Hepatic stellate cell (primary cell): ENCODE measurements around the gene FTSJ1.
A peak's percentile ranks its signal among the peaks of the same experiment; 100 is the strongest.

Experiments
- DNase-seq: peaks from one replicate; pipeline ENCODE4 v3.0.0; 2011; ENCODE audit warnings: low spot score

FTSJ1 gene

DNA sequence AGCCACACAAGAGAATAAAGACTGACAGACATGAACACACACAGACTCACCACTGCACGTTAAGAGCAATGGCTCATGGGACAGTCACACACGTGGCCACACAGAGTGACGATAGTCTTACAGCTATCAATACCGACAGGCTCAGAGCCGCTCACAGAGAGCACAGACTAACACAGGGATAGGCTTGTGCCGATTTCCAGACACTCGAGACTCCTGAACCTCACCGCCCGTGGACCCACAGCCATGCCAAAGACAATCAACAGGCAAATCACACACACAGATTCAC lies 5.2 kb upstream of the FTSJ1 start:
- no peak for DNase-seq

DNA sequence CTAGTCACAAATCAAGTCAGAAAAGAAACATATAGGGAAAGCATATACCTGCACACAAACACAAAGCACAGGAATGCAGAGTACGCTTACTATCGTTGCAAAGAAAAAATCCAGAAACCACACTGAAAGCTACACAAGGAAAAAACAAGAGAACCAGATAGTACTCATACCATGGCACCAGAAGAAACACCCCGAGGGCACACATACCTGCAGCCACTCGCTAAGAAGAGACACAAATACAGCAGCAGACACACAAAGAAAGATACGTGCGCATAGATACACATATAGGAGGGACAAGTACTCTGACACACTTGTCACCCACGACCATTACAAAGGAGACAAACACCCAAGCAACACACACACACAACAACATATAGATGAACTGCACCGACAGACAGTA lies 4.5 kb upstream of the FTSJ1 start:
- DNase-seq, result no peak

GRCh38 chrX:48472225-48472624 lies 3.8 kb upstream of the FTSJ1 start:
- DNase-seq, result no peak

GRCh38 chrX:48472851-48473703 lies 2.9 kb upstream of the FTSJ1 start:
- no peak for DNase-seq

DNA sequence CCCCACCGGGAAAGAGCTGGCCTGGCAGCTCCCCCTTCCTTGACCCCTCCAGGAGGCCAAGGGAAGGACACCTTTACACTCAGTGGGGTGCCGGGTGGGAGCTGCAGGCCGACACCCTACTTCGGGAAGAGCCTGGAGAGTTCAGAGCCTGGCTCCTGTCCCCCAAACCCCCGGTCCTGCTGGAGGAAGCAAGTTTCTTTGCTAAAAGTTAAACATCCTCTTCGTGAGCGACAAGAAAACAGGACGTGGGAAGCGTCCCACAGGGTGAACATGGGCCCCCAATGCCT lies 2.4 kb upstream of the FTSJ1 start:
- no peak for DNase-seq

GRCh38 chrX:48474127-48474526 lies 1.9 kb upstream of the FTSJ1 start:
- peak; percentile 47 for DNase-seq

GRCh38 chrX:48474581-48474980 lies 1.4 kb upstream of the FTSJ1 start:
- no peak for DNase-seq

- DNase-seq, result no peak
Observed at GRCh38 chrX:48475296-48475695, 703 bp upstream of the FTSJ1 start.

DNA sequence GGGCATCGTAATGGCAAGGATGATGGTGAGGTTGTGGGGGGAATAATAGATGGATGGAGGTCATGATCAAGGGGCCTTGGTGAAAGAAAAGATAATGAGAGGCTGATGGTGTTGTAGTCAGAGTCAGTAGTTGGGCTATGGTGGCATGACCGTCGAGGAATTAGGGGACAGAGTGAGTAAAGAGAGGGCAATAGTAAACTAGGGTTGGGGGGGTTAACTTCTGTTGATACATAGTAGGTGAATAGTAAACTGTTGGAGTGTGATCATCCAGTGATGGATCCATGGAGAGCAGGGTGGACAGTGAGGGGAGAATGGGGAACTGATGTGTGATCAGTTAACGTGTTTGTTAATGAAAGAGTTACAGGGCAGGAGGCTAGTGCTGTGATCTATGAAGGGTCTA lies 920 bp downstream of the FTSJ1 start:
- no peak for DNase-seq

DNA sequence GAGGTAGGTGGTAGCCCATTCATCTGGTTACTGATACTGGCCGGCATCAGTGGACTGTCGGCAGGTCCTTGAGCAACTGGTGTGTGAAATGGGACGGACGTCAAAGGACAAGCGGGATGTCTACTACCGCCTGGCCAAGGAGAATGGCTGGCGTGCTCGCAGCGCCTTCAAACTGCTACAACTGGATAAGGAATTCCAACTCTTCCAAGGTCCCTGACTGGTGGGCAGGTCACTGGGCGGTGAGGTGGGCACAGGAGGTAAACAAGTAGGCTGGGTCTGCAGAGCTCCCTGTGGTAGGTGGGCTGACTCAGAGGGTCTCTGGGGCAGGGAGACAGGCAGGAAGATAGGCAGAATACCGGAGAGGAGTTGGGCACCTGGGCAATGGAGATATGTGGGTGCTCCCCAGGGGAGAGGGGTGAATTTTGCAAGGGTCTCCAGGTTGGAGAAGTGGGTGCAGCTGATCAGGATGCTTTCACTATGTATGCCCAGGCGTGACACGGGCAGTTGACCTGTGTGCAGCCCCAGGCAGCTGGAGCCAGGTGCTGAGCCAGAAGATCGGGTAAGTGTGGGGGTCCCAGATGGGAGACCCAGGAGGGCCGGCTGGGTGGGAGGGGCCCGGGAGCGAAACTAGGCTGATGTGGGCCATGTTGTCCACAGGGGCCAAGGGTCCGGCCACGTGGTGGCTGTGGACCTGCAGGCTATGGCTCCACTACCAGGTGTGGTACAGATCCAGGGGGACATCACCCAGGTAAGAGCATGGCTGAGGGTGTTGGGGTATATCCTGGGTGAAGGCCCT lies 2.2 kb downstream of the FTSJ1 start:
- no peak for DNase-seq

DNA sequence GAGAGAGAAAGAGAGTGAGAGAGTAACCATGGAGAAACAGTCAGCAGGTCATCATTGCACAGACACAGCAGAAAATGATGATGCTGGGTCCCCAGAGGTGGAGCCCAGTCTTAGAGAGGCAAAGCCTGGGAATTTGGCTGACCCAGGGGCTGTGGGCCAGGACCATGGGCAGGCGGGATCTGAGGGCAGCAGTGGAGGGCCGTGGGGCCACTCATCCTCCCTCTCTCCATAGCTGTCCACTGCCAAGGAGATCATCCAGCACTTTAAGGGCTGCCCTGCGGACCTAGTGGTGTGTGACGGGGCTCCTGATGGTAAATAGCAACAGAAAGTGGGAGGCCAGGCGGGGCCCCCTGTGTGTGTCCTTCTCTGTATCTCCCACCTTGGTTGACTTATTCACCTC lies 2.8 kb downstream of the FTSJ1 start:
- no peak for DNase-seq

GRCh38 chrX:48480142-48480541 lies 4.1 kb downstream of the FTSJ1 start:
- no peak for DNase-seq

GRCh38 chrX:48480583-48480982 lies 4.6 kb downstream of the FTSJ1 start:
- DNase-seq, result no peak

- no peak for DNase-seq
Observed at GRCh38 chrX:48482526-48482925, 6.5 kb downstream of the FTSJ1 start.

- peak; percentile 83 for DNase-seq
Observed at GRCh38 chrX:48487362-48487798, 11.4 kb downstream of the FTSJ1 start.

GRCh38 chrX:48488034-48488433 lies 12.0 kb downstream of the FTSJ1 start:
- no peak for DNase-seq

- DNase-seq, result no peak
Observed at GRCh38 chrX:48489296-48489695, 13.3 kb downstream of the FTSJ1 start.

DNA sequence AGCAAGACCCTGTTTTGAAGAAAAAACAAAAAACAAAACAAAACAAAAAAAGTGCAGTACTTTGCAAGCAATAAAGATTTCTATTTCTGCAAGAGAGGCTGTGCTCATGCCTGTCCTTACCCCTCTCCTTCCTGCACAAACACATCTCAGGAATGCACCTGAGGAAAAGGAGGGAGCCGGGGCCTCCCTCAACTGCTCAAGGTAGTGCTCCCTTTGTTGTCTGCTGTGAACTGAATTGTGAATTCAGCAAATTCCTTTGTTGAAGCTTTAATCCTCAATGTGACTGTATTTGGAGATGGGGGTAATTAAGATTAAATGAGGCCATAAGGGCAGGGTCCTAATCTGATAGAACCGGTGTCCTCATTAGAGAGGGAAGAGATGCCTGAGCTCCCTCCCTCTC lies 13.9 kb downstream of the FTSJ1 start:
- no peak for DNase-seq

DNA sequence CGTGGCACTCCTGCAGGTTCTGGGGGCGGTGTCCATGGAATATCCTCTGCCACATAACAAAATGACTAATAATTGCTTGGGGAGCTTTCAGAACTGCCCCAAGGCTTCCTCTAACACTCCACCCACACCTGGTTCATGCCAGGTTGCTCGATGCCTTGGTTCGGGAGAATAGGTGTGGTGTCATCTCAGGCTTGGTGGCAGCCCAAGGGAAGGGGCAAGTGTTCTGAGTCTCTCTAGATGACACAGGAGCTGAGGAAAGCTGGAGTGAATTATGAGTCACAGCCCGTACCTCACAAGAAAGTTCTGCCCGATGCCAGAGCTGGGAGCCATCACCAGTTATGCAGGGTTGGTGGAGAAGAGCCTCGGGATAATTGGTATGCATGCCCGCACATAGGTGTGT lies 14.7 kb downstream of the FTSJ1 start:
- DNase-seq, result no peak

GRCh38 chrX:48491809-48492208 lies 15.8 kb downstream of the FTSJ1 start:
- no peak for DNase-seq

GRCh38 chrX:48492293-48492910 lies 16.4 kb downstream of the FTSJ1 start:
- no peak for DNase-seq

- DNase-seq, result no peak
Observed at GRCh38 chrX:48493890-48494364, 17.9 kb downstream of the FTSJ1 start.

DNA sequence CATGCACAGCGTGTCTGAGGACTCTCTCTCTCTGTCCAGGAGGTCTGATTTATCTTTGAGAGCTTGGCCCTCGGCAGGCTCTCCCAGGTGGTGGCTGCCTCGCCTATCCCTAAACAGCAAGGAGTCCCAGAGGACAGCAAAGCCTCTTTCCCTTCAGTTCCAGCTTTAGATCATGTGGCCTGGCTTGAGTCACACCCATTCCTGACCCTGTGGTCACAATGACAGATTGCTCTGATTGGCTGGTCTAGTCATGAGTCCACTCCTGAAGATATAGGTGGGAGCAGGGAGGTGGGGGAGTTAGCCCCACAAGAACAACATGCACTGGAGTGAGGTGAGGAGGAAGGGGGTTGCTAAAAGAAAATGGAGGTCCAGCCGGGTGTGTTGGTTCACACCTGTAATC lies 20.7 kb downstream of the FTSJ1 start:
- no peak for DNase-seq
